ENCODE results near the gene OSCP1.
"Not testable (repeated sequence)": the region's sequence is repeated elsewhere in the genome, so short reads cannot be mapped to it uniquely, and the experiment has no call there.

DNA sequence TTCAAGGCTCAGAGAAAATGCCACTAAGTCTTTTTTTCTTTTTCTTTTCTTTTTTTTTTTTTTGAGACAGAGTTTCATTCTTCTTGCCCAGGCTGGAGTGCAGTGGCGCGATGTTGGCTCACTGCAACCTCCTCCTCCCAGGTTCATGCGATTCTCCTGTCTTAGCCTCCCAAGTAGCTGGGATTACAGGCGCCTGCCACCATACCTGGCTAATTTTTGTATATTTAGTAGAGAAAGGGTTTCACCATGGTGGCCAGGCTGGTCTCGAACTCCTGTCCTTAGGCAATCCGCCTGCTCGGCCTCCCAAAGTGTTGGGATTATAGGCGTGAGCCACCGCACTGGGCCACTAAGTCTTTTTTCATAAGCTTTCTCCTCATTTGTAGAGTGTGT, 37.1 kb upstream of the OSCP1 start:
- TF ChIP-seq, protein P1, sequence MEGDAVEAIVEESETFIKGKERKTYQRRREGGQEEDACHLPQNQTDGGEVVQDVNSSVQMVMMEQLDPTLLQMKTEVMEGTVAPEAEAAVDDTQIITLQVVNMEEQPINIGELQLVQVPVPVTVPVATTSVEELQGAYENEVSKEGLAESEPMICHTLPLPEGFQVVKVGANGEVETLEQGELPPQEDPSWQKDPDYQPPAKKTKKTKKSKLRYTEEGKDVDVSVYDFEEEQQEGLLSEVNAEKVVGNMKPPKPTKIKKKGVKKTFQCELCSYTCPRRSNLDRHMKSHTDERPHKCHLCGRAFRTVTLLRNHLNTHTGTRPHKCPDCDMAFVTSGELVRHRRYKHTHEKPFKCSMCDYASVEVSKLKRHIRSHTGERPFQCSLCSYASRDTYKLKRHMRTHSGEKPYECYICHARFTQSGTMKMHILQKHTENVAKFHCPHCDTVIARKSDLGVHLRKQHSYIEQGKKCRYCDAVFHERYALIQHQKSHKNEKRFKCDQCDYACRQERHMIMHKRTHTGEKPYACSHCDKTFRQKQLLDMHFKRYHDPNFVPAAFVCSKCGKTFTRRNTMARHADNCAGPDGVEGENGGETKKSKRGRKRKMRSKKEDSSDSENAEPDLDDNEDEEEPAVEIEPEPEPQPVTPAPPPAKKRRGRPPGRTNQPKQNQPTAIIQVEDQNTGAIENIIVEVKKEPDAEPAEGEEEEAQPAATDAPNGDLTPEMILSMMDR (conservative IDR thresholded peaks at IDR 0.05; ENCODE audit: low read length): not testable (repeated sequence)
- TF ChIP-seq EZH2phosphoT487 (IDR thresholded peaks at IDR 0.05; ENCODE audit: borderline replicate concordance): not testable (repeated sequence)
